ENCODE data around the gene OR5D14.

- TF ChIP-seq ATF3 (IDR thresholded peaks at IDR 0.05) (no peak), TAF1 (conservative IDR thresholded peaks at IDR 0.05) (no peak), YY1 (IDR thresholded peaks at IDR 0.05) (no peak), EGR1 (IDR thresholded peaks at IDR 0.05; ENCODE audit: low read depth in 2 of 2) (no peak), JUND (IDR thresholded peaks at IDR 0.05) (no peak), MAX (IDR thresholded peaks at IDR 0.05) (no peak), ZBTB33 (IDR thresholded peaks at IDR 0.05) (no peak)
- TF ChIP-seq, protein P1, sequence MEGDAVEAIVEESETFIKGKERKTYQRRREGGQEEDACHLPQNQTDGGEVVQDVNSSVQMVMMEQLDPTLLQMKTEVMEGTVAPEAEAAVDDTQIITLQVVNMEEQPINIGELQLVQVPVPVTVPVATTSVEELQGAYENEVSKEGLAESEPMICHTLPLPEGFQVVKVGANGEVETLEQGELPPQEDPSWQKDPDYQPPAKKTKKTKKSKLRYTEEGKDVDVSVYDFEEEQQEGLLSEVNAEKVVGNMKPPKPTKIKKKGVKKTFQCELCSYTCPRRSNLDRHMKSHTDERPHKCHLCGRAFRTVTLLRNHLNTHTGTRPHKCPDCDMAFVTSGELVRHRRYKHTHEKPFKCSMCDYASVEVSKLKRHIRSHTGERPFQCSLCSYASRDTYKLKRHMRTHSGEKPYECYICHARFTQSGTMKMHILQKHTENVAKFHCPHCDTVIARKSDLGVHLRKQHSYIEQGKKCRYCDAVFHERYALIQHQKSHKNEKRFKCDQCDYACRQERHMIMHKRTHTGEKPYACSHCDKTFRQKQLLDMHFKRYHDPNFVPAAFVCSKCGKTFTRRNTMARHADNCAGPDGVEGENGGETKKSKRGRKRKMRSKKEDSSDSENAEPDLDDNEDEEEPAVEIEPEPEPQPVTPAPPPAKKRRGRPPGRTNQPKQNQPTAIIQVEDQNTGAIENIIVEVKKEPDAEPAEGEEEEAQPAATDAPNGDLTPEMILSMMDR (IDR thresholded peaks at IDR 0.05; ENCODE audit: low read depth, low read length, missing input control) = no peak
- TF ChIP-seq, protein P2, sequence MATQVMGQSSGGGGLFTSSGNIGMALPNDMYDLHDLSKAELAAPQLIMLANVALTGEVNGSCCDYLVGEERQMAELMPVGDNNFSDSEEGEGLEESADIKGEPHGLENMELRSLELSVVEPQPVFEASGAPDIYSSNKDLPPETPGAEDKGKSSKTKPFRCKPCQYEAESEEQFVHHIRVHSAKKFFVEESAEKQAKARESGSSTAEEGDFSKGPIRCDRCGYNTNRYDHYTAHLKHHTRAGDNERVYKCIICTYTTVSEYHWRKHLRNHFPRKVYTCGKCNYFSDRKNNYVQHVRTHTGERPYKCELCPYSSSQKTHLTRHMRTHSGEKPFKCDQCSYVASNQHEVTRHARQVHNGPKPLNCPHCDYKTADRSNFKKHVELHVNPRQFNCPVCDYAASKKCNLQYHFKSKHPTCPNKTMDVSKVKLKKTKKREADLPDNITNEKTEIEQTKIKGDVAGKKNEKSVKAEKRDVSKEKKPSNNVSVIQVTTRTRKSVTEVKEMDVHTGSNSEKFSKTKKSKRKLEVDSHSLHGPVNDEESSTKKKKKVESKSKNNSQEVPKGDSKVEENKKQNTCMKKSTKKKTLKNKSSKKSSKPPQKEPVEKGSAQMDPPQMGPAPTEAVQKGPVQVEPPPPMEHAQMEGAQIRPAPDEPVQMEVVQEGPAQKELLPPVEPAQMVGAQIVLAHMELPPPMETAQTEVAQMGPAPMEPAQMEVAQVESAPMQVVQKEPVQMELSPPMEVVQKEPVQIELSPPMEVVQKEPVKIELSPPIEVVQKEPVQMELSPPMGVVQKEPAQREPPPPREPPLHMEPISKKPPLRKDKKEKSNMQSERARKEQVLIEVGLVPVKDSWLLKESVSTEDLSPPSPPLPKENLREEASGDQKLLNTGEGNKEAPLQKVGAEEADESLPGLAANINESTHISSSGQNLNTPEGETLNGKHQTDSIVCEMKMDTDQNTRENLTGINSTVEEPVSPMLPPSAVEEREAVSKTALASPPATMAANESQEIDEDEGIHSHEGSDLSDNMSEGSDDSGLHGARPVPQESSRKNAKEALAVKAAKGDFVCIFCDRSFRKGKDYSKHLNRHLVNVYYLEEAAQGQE (IDR thresholded peaks at IDR 0.05) = no peak
Observed at GRCh38 chr11:55795256-55795655, at the start of gene OR5D14.

Data from liver (tissue), 3 donors.